Central memory CD8-positive, alpha-beta T cell (primary cell): ENCODE measurements around the gene RACGAP1.

Experiments used
- ATAC-seq: fragments of 150-1000 bp; cut with Tn5 transposase; replicated peaks from 2 replicates; pipeline ENCODE4 v1.10.0; 2022; ENCODE audit warnings: mild to moderate bottlenecking, moderate FRiP score, moderate number of reproducible peaks; ENCODE audit not compliant: poor library complexity, severe bottlenecking; ENCODE audit errors: extremely low read depth
- DNase-seq, 2 donors: peaks; one replicate each; pipeline ENCODE4 v3.0.0; 2021; ENCODE audit warnings: low spot score in 2 of 2
- H3K27ac Mint-ChIP-seq: one replicate; pipeline ENCODE4 v1.8.0; 2022; ENCODE audit warnings: low read depth, mild to moderate bottlenecking, moderate library complexity, mixed read lengths
- H3K27me3 Mint-ChIP-seq: one replicate; pipeline ENCODE4 v1.8.0; 2022; ENCODE audit warnings: mixed read lengths
- H3K36me3 Mint-ChIP-seq: one replicate; pipeline ENCODE4 v1.8.0; 2022; ENCODE audit warnings: mild to moderate bottlenecking, moderate library complexity, mixed read lengths; ENCODE audit not compliant: insufficient read depth
- H3K4me1 Mint-ChIP-seq: one replicate; pipeline ENCODE4 v1.8.0; 2022; ENCODE audit warnings: mixed read lengths
- H3K4me3 Mint-ChIP-seq: one replicate; pipeline ENCODE4 v1.8.0; 2022; ENCODE audit warnings: mild to moderate bottlenecking, moderate library complexity, mixed read lengths
- H3K9me3 Mint-ChIP-seq: one replicate; pipeline ENCODE4 v1.8.0; 2022; ENCODE audit warnings: mixed read lengths

RACGAP1 gene

GRCh38 chr12:50025187-50026059 is at the start of gene RACGAP1:
Gene RACGAP1, minus strand, starts transcription at chr12:50025494. Its CDS starts 8,779 bp downstream, at chr12:50016715.
- peak within 1 kb of the TSS; percentile 98 for H3K4me3 Mint-ChIP-seq
- peaks cover 6% of the 10 kb centered on the region for H3K36me3 Mint-ChIP-seq
- ATAC-seq: peak; percentile 95
- H3K9me3 Mint-ChIP-seq: peaks cover 6% of the 10 kb centered on the region
- peak; percentile 87 to 97 for DNase-seq
- H3K4me1 Mint-ChIP-seq: peaks cover 26% of the 10 kb centered on the region
- peak within 1 kb of the TSS; percentile 97 for H3K27ac Mint-ChIP-seq
- no peaks in the 10 kb centered on the region for H3K27me3 Mint-ChIP-seq

- H3K4me3 Mint-ChIP-seq: no peak overlapping the region
- ATAC-seq (no peak), DNase-seq (no peak)
- peaks cover 3% of the 10 kb centered on the region for H3K36me3 Mint-ChIP-seq
- H3K9me3 Mint-ChIP-seq: no peaks in the 10 kb centered on the region
- H3K4me1 Mint-ChIP-seq: peaks cover 15% of the 10 kb centered on the region
- no peak overlapping the region for H3K27ac Mint-ChIP-seq
- H3K27me3 Mint-ChIP-seq: no peaks in the 10 kb centered on the region
Measured at GRCh38 chr12:50073712-50074111, 48.4 kb upstream of the RACGAP1 start.

DNA sequence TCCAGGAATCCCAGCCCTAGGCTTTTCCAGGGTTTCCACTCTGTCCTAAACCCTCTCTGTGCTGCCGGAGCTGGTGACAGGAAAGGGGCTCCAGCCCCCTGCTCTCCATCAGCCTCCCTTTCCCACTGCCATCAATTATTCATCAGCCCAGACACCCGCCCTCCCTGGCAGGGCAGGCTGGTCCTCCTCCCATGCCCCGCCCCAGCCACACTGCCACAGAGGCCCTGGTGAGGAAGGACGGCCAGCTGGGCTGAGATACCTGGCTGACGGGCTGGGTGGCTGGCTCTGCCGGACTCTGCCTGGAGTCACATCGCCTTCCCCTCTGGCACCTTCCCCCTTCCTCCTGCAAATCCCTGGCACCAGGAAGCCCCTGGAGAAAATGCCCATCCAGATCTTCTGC is 47.9 kb upstream of the RACGAP1 start:
- H3K36me3 Mint-ChIP-seq: peaks cover 3% of the 10 kb centered on the region
- DNase-seq: no peak
- no peak overlapping the region for H3K27ac Mint-ChIP-seq

GRCh38 chr12:50072198-50072907 is 47.1 kb upstream of the RACGAP1 start:
- H3K27me3 Mint-ChIP-seq: no peaks in the 10 kb centered on the region
- no peak overlapping the region for H3K4me3 Mint-ChIP-seq
- H3K4me1 Mint-ChIP-seq: peaks cover 15% of the 10 kb centered on the region
- DNase-seq (no peak), ATAC-seq (no peak)
- peaks cover 3% of the 10 kb centered on the region for H3K36me3 Mint-ChIP-seq
- H3K27ac Mint-ChIP-seq: no peak overlapping the region
- no peaks in the 10 kb centered on the region for H3K9me3 Mint-ChIP-seq

More for the DNA sequence above, 47.9 kb upstream of the RACGAP1 start:
- Mint-ChIP-seq H3K4me1 (peaks cover 15% of the 10 kb centered on the region), H3K27me3 (no peaks in the 10 kb centered on the region), H3K9me3 (no peaks in the 10 kb centered on the region), H3K4me3 (no peak overlapping the region)
- ATAC-seq: no peak

- Mint-ChIP-seq H3K27me3 (no peaks in the 10 kb centered on the region), H3K27ac (no peak overlapping the region), H3K4me3 (no peak overlapping the region), H3K36me3 (peaks cover 3% of the 10 kb centered on the region), H3K4me1 (peaks cover 15% of the 10 kb centered on the region), H3K9me3 (no peaks in the 10 kb centered on the region)
- peak; percentile 32 to 52 for DNase-seq
- peak; percentile 37 for ATAC-seq
Measured at GRCh38 chr12:50070314-50071060, 45.2 kb upstream of the RACGAP1 start.

DNA sequence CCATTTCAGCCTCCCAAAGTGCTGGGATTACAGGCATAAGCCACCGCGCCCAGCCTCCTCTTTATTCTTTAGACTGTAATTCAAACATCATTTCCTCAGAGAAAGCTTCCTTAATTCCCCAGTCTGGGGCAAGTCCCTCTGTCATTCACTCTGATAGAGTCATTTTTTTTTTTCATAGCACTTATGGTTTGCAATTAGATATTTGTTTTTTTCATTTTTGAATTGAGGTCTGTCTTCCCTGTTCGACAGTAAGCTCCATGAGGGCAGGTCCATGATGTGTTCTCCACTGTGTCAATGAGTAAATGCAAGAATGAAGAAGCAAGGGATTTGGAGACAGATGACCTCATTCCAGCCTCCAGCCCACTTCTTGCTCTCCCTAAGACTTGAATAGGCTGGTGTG is 44.2 kb upstream of the RACGAP1 start:
- ATAC-seq: no peak
- Mint-ChIP-seq H3K9me3 (no peaks in the 10 kb centered on the region), H3K36me3 (no peaks in the 10 kb centered on the region), H3K27ac (no peak overlapping the region), H3K4me1 (peaks cover 10% of the 10 kb centered on the region), H3K4me3 (no peak overlapping the region), H3K27me3 (no peaks in the 10 kb centered on the region)
- no peak for DNase-seq

- Mint-ChIP-seq H3K9me3 (no peaks in the 10 kb centered on the region), H3K27me3 (no peaks in the 10 kb centered on the region)
- no peak for ATAC-seq
Measured at GRCh38 chr12:50069069-50069468, 43.8 kb upstream of the RACGAP1 start.

GRCh38 chr12:50066402-50066801 is 41.1 kb upstream of the RACGAP1 start:
- DNase-seq: no peak
- peaks cover 21% of the 10 kb centered on the region for H3K27me3 Mint-ChIP-seq
- no peaks in the 10 kb centered on the region for H3K36me3 Mint-ChIP-seq
- no peaks in the 10 kb centered on the region for H3K9me3 Mint-ChIP-seq
- no peak overlapping the region for H3K27ac Mint-ChIP-seq
- H3K4me3 Mint-ChIP-seq: no peak overlapping the region
- H3K4me1 Mint-ChIP-seq: peaks cover 10% of the 10 kb centered on the region
- no peak for ATAC-seq

More at GRCh38 chr12:50069069-50069468, 43.8 kb upstream of the RACGAP1 start:
- H3K36me3 Mint-ChIP-seq: no peaks in the 10 kb centered on the region
- H3K27ac Mint-ChIP-seq: no peak overlapping the region
- no peak overlapping the region for H3K4me3 Mint-ChIP-seq
- peaks cover 10% of the 10 kb centered on the region for H3K4me1 Mint-ChIP-seq
- DNase-seq: no peak

DNA sequence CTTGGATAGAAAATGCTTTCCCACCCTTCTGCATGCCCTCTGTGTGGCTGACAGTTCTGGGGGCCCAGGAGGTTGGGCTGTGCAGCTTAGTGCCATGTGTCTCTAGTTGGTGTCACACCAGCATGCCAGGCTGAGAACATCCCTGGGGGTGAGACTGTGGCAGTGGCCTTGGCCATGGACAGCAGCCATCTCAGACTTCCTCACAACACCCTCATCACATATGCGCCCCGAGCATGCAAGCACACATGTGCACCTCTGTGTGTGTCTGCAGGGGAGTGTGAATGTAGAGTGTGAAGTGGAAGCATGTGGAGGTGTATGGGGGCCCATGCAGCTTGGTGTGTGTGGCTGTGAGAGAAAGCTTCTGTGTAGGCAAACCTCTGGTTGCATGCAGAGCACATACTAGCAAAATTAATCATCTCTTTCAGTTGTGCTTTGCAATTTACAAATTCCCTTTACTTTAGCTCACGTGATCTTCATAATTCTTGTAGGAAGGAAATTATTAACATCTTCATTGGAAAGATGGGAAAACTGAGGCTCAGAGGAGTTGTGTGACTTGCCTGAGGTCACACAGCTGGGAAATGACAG is 40.5 kb upstream of the RACGAP1 start:
- Mint-ChIP-seq H3K27ac (no peak overlapping the region), H3K9me3 (no peaks in the 10 kb centered on the region), H3K36me3 (no peaks in the 10 kb centered on the region), H3K4me3 (no peak overlapping the region), H3K4me1 (peaks cover 10% of the 10 kb centered on the region), H3K27me3 (peaks cover 27% of the 10 kb centered on the region)
- ATAC-seq (no peak), DNase-seq (no peak)

DNA sequence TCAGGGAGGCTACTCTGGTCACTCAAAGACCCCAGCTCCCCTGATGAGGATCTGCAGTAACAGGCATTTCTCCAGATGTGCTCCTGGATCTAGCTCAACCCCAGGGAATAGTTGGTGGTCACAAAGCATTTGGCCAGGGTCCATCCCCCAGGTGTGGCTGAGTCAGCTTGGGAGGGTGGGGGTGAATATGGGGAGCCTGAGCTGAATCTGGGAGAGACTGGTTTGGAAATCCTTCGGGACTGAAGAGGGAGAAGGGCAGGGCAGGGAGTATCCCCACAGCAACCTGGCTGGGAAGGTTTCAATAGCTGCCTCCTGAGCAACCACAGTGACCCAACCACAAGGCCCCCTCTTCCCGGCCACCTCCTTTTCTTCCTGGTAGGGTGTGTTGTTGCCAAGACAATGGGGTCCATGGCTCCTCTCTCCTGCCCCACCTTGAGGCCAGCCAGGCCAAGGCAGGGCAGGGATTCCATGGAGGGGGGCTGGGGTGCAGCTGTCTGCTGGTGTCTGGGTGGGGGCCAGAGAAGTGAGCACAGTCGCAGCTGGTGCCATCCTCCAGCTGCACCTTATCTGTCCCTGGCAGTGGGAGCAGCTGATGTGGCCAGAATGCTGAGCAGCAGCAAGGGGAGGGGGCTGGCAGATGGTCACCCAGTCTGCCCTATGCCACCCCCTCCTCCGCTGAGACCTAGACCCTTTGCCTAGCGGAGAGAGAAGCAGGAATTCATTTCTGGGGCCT is 37.6 kb upstream of the RACGAP1 start:
- no peak for ATAC-seq
- Mint-ChIP-seq H3K9me3 (no peaks in the 10 kb centered on the region), H3K4me1 (peaks cover 6% of the 10 kb centered on the region), H3K27me3 (peaks cover 55% of the 10 kb centered on the region), H3K27ac (no peak overlapping the region), H3K36me3 (peaks cover 3% of the 10 kb centered on the region), H3K4me3 (no peak overlapping the region)
- DNase-seq: no peak

DNA sequence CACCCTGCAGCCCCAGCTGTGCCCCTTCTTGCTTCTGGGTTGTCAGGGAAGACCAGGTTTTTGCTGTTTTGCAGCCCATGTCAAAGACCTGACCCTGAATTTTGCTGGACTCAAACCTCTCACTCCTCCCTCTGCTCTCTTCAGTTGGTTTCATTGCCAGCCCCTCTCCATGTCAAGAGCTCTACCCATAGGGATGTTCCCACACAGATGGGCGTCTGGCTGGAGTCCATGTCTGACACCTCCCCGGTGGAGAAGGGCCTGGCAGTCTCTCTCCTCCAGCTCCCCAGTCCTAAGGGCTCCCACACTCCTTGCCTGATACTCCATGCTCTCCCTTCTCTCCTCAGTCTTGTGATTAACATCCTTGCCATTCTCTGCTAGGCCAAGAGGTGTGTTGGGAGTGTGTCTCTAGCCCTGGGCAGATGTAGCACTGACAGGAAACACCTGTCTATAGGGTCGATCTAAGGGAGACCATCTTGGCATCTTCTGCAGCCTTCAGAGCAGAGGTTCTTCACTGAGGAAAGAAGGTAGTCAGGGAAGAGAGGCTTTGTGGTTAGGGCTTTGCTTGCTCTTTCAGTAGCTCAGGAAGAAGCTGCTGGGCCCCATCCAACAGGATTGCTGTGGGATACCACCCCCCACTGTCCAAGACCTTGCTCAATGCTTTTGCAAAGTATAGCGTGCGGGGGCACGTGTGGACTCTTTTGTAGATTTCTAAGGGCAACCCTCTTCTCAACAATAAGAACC is 36.8 kb upstream of the RACGAP1 start:
- peaks cover 8% of the 10 kb centered on the region for H3K4me1 Mint-ChIP-seq
- peaks cover 58% of the 10 kb centered on the region for H3K27me3 Mint-ChIP-seq
- ATAC-seq (no peak), DNase-seq (no peak)
- no peak overlapping the region for H3K4me3 Mint-ChIP-seq
- no peaks in the 10 kb centered on the region for H3K9me3 Mint-ChIP-seq
- H3K36me3 Mint-ChIP-seq: peaks cover 3% of the 10 kb centered on the region
- H3K27ac Mint-ChIP-seq: no peak overlapping the region
